HG03139 (cell line): ENCODE results near the gene BIRC3.

Experiments used
- ATAC-seq: cut with Tn5 transposase; IDR thresholded peaks from one replicate; pipeline ENCODE4 v1.9.1; 2021; ENCODE audit not compliant: unreplicated experiment

The BIRC3 gene

DNA sequence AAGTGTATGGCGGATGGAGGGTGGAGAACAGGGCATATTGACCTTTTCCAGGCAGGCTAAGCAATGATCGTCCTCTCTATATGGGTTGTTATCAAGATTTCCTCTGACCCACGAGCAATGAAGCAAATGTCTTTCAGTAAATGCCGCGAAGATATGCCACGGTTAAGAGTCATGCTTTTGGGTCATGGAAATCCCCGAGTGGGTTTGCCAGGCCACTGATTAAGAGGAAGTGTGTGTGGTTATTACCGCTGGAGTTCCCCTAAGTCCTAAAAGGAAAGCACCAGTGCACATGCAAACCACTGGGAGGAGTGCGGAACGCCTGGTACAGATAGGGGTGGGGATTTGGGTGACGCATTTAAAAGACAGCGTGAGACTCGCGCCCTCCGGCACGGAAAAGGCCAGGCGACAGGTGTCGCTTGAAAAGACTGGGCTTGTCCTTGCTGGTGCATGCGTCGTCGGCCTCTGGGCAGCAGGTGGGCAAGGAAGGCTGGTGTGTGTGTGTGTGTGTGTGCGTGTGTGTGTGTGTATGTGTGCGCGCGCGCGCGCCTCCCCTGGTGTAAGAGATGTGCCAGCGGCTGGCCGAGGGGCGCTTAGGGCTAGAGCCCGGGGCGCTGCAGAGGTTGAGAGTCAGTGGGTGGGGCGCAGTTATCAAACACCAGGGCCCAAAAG, at the start of gene BIRC3:
Gene BIRC3 (plus strand): TSS at position 386 of the 669 bp plus-strand sequence. CDS start 7,026 bp downstream, outside the sequence.
- peak; percentile 78 for ATAC-seq

DNA sequence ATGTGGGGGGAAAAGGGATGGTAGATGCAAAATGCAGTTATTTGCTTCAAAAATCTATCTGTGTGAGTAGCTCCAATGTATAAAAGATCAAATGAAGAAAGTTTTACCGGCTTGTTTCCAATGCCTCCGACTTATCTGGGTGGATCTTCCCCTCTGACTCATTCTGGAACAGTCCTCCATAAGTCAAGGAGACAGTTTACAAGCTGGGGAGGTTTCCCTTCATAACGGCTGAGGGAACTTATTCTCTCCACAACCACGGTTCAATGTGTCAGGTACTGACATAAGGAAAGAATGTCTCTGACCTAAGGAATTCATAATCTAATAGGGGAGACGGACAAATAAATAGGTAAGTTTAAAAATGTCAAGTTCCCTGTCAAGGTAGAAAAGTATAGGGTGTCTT, 49.7 kb upstream of the BIRC3 start:
- ATAC-seq, result no peak

DNA sequence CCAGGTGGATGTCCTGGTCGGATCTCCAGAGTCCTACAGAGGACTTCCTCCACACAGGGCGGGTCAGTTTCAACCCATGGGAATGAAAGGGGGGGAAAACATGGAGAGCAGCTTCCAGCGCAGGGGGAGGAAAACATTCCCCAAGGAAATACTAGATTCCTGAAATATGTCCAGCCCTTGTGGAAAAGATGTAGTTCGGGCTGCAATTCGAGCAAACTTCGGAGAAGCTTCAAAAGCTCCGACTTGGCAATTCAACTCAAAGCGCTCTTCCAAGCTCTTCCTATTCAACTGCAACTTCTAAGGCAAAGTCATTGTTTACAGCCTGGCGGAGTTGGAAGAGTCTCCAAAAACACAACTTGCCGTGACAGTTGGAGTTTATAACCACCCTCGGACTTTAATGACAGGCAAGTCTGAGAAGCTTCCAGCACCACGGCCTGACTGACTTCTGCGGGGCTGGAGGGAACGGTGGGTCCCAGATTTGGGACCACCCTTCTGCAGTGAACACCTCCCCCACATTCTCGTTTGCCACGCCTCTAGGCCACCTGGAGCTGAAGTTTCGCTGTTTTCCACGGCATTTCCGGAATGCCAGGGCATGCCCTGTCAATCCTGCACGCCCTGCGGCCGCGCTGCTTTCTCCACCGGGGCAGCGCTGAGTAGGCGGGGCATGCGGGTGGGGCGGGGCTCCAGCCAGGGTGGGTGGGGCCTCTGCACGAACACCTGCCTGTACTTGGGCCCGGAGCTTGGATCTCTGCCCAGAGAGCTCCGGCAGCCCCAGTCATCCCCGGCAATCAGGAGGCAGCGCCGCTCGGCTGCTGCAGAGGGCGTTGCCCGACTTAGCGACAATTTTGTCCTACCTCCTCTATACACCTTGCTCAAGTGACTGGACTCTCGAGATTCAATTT, 49.0 kb upstream of the BIRC3 start:
- ATAC-seq, result peak; percentile 94

DNA sequence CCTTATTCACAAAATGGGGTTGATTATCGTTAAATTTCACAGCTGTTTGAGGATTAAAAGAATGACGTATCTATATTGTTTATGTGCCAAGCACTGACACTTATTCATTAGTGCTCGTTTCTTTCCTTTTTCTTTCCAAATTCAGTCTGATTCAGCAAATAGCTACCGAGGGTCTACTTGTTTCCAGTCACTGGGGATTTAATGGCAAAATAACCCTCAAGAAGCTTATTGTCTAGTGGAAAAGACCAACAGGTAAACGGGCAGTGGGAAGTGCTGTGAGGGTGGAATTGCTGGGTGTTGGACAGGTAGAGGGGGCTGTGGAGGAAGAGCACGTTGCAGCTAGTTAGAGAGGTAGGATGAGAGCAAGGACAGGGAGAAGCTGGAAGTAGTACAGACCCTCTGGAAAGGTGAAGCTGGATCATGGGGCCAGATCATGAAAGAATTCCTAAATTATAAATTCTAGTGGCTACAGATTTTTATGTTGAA, 48.3 kb upstream of the BIRC3 start:
- ATAC-seq, result no peak

DNA sequence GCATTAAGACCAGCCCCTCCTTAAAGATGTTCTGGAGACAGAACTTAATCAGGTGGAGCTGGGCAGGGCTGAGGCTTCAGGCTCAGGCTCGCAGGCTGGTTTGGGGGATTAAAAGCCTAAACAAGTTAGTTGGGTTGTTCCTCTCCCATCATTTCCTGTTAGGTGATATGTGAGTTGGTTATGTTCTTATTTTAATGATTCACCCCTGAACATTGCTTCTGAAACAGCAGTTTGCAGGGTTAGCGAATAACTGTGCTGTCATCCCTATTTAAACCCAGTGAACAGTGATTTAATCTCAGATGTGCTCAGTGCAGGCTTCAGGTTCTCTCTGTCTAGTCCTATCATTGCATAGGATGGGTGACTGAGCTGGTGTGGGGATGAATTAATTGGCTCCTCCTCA, 47.4 kb upstream of the BIRC3 start:
- no peak for ATAC-seq

DNA sequence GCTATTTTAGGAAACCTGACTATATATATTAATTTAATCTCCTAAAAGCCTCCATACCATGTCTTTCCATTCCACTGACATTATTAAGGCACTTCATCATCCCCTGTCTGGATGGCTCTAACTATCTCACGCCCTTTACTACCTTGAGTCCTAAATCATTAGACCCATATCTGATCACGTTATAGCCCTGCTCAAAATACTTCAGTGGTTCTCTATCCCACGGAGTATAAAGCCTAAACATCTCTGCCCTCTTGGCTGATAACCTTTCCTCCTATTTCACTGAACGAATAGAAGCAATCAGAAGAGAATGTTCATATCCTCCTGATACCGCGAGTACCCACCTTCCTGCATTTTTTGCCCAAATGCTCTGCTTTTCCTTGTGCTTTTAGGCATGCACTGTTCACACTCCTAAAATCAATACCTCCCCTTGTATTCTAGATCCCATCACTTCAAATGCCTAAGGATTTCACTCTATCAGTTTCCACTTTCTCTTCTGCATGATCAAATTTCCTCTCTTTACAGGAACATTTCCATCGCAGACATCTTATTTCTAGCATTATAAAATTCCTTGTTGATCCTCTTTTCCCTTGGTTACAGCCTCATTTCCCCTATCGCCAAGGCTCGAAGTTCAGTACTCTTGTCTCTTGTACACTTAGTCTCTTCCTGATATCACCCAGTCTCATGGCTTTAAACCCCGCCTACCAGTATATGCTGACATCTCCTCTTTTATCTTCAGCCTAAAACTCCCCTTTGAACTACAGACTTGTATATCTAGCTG, 45.0 kb upstream of the BIRC3 start:
- no peak for ATAC-seq

DNA sequence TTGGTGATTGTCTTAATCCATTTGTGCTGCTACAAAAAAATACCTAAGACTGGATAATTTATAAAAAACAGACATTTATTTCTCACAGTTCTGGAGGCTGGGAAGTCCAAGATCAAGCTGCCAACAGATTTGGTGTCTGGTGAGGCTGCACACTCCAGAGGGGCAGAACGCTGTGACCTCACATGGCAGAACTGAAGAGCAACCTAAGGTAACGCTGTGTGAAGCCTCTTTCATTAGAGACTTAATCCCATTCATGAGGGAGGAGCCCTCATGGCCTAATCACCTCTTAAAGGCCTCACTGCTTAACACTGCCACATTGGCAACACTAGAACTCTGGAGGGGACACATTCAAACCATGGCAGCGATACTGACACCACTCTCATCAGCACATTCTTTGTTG, 42.7 kb upstream of the BIRC3 start:
- no peak for ATAC-seq

DNA sequence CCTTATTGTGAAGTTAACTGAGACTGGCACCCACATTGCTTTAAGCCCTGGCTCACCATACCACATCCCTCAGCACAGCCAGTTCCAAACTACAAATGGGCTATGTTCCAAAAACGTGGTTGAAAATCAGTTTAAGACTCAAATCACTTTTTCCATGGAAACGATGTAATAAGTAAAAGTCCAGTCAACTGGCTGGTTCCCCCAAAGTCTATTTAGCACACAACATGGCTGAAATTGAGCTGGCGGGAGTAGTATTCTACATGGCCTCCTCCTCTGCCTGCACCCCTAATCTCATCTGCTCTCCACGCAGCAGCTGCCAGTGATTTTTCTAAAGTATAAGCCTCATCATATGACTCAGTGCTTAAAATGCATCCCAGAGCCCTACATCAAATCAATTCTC, 40.9 kb upstream of the BIRC3 start:
- no peak for ATAC-seq

DNA sequence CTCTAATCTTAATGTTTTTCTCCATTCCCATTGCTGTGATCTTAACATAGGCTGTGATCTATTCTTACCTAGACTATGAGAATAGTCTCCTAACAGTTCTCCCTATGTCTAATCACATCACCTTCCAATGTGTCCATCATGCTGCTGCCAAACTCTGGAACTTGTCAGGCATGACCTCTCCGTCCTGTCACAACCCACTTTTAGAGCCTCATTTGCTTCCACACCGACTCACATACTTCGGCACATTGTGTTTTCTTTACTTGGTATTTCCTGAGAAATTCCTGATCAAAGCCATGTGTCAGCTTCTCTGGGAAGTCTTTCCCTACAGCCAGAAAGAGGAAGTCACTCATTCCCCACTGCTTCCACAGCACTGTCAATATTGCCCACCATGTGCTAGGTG, 40.5 kb upstream of the BIRC3 start:
- no peak for ATAC-seq

DNA sequence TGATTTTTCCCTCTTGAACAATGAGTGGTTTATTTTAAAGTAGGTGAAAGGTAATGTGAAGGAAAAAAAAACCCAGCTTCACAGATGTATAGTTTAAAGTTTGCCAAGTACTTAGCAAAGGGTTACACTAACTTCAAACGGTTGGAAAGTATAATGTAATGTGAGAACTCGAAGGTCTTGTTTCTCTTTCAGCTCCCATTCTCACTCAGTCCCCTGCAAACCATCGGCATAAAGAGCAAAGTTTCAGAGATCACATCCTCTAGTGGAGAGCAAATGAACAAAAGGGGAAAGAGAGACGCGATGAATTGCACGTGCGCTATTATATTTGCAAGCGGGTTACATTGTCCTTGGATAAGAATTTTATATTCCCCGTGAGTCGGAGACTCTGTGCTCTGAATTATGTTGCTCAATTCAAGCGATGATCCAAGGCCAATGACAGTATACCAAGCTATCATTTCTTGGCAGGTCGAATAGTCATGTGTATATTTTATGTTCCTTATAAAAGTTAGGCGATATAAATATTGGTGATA, 37.6 kb upstream of the BIRC3 start:
- peak; percentile 87 for ATAC-seq

DNA sequence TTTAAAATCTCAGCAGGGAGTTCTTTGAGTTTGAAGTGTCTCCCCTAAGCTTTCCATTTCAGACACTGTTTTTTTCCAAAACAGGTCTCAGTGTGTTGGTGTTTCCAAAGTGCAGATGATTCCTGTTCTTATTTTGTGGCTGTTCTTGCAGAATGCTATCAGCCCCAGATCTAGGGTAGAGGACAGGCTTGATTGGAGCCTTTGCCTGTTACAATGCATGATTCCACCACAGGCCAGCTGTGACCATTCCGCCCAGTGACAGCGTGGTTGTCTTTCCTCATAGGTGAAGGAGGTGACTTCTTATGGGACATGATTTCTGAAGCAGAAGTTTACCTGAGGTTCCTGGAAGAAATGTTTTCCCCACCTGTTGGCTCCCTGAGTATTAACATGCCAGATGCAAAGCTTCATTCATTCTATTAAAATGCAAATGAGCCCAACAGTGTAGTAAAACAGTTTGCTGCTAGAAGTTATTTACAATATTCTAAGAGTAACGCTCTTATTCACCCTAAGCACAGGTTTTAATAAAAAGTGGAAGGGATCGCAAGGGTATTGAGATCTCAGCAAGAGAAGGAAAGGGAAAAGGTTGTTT, 36.9 kb upstream of the BIRC3 start:
- ATAC-seq, result no peak

DNA sequence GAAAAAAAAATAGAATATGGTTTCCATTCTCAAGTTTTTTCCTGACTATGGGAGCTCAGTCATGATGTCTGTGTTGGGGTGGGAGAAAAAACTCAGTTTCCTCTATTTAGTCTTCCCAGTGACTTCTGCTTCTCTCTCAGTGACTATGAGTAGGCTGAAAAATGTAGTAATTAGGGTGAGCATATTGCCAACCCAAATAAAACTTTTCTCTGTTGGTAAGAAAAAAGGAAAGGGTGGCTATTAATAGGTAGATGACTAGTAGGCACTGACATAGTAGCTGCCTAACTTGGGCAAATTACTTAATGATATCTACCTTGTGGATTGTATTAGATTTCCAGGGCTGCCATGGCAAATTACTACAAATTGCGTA, 34.2 kb upstream of the BIRC3 start:
- no peak for ATAC-seq

DNA sequence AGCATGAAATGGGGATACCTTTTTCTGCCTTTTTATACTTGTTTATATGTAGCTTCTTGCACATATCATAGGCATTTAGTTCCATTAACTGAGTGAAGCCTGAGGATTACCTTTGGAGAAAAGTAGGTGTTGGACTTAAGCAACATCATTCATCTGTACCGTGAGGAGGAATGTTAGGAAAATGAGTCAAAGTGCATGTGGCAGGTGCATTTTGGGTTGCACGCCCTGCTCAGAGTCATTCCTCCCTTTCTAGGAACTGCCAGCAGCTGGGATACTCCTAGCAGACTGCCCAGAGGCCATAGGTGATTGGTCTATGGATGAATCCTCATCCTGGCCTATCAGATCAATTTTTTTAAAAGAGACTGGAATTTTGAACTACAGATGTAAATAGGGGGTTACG, 33.3 kb upstream of the BIRC3 start:
- no peak for ATAC-seq

DNA sequence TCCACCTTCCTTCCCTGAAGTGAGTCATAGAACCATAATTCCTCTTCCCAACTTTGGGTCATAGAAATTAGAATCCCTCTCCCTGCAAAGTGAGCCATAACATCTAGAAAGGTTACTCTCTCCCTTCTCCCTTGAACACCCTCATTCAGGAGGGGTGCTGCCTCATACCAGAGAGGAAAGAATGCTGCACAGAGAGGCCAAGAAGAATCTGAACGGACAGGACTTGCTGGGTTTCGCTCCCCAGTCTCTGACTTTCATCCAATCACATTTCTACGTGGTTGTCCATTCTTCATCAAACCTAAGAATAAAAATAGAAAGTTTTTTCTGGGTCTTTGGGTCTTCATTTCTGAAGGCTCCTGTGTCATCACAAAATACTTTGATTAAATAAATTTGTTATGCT, 31.0 kb upstream of the BIRC3 start:
- ATAC-seq, result no peak

DNA sequence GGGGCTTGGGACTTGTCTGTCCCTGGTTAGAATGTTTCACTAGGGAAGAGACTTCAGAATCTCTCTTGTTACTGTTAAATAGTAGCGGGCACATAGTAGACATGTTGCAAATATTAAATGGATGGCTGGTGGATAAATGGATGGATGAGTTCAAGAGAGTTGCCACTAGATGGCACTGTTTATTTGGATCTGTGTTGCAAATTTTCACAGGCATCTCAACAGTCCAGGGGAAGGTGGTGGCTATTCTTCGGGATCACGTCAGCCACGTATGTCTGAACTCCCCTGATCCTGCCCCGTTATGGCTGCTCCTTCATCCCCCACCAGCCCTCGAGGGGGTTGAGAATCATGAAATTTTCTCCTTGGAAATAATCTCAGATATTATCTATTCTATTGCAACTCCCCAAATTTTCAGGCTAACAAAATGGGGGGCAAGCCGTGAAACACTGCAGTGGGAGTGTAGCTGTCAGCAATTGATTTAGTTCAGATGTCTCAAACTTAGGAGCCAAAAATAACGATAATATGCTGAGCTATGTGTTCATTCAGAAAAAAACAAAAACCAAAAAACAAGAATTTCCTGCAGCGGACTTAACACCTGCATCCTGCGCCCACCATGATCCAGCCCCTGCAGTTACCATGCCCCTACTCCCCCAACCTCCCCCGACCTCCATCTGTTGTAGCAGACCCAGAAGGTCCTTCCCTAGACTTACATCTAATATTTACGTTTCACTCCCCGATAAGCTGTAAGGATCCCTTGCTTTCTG, 29.1 kb upstream of the BIRC3 start:
- ATAC-seq, result peak; percentile 88

DNA sequence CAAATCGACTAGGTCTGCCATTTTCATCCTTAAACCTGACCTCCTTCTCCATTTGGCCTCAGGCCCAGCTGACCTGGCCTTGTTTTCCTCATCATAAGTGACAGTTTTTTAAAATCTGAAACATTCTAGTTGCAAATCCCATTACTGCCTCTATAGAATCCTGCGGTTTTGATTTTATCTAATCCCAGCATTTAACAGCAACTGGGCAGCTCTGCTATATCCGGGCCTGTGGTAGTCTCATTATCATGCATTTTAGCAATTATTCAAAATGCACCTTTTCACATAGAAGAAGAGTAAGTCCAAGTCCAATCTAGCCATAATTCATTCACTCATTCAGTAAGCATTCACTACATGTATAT, 28.6 kb upstream of the BIRC3 start:
- no peak for ATAC-seq

DNA sequence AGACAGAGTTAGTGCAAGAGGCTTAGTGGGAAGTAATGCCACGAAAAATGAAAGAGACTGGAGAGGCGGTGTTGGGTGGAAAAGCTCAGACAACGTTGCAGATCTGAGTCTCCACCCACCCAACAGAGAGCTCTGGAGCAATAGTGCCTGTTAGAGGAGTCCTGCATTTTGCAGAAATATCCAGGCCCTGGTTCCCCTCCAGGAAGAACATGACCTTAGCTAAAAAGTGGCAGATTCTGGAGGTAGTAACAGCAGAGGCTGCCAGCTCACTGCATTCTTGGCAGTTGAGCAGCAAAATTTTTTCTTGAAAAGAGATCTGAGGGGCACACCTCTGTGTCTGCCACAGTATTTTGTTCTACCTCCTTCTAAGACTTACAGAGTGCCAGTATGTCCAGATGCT, 27.7 kb upstream of the BIRC3 start:
- no peak for ATAC-seq

DNA sequence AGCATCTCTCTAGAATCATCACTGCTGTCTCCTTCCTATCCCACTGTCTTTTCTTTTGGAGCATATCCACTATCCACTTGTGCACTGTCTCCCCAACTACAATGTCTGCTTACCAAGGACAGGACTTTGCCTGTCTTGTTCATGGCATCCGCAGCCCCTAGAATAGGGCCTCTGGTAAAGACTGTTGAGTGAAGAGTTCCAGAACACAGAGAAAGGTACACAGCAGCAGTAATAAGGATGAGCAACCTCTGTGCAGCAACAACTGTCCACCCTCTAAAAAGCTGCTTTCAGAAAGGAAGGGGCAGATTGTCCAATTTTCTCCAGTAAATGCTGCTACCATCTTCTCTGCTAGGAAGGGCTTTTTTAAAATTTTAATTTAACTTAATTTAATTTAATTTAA, 25.5 kb upstream of the BIRC3 start:
- no peak for ATAC-seq

DNA sequence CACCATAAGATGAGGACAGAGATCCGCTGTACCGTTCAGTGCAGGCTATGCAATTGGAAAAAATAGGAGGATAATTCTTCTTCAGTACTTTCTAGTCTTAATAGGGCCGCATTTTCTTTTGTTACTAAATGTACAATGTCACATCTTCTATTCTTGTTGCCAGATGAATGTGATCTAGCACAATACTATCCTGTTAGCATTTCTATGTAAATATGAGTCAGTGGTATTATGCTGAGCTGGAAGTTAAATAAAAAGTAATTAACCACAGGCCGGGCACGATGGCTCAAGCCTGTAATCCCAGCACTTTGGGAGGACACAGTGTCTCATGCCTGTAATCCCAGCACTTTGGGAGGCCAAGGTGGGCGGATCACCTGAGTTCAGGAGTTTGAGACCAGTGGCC, 24.4 kb upstream of the BIRC3 start:
- ATAC-seq, result no peak

DNA sequence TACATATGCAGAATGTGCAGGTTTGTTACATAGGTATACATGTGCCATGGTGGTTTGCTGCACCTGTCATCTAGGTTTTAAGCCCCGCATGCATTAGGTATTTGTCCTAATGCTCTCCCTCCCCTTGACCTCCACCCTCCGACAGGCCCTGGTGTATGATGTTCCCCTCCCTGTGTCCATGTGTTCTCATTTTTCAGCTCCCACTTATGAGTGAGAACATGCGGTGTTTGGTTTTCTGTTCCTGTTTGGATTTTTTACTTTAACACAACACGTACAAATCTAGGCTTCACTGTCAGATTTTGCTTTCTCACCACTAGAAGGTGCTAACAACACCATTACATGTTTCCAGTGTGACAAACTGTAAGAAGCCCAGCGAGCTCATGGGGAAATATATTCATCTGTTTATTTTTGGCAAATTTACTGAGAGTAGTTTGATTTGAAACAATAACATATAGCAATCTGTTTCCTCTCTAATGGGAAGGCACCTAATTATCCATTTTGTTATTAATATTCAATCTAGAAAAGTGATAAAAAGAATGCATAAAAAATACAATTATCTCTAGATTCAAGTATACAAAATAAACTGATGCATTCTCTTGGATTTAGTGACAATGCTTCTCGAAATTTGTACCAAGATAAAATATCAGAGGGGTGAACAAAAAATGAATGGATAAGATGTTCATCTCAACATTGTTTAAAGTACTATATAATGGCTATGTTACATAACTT, 23.2 kb upstream of the BIRC3 start:
- ATAC-seq, result peak; percentile 96
